Spleen (tissue), 11 donors: ENCODE data around the gene KCNJ10. TPM values are rescaled to one million over a fixed set of nuclear protein-coding genes. Genes with fewer than 3 reads are reported as not detected.

Experiments
- DNase-seq: peaks from one replicate; pipeline ENCODE4 v3.0.0-alpha.2; 2020
- H3K27ac ChIP-seq, 8 donors: fragments of 200-600 bp; sonication (generic) in 7 of 8; 1 replicate in 4 of 8; 2 replicates in 4 of 8; pipeline versions ENCODE4 v1.5.0 to v1.8.0; 2016 to 2021; ENCODE audit warnings: inconsistent platforms in 4 of 8, mild to moderate bottlenecking in 4 of 8, moderate library complexity in 1 of 8
- H3K27me3 ChIP-seq, 7 donors: fragments of 200-600 bp; sonication (generic) in 6 of 7; replicated peaks in 1 of 7; 1 replicate in 4 of 7; 2 replicates in 3 of 7; pipeline versions ENCODE4 v1.5.0 to v1.8.0; 2016 to 2021; ENCODE audit warnings: inconsistent platforms in 3 of 7, mild to moderate bottlenecking in 1 of 7
- H3K36me3 ChIP-seq, 6 donors: fragments of 200-600 bp; sonication (generic) in 5 of 6; 1 replicate in 4 of 6; 2 replicates in 2 of 6; pipeline versions ENCODE4 v1.5.0 to v1.8.0; 2016 to 2021; ENCODE audit warnings: inconsistent platforms in 2 of 6
- H3K4me1 ChIP-seq, 6 donors: fragments of 200-600 bp; sonication (generic) in 5 of 6; 1 replicate in 3 of 6; 2 replicates in 3 of 6; pipeline versions ENCODE4 v1.5.0 to v1.8.0; 2016 to 2021; ENCODE audit warnings: inconsistent platforms in 3 of 6
- H3K4me3 ChIP-seq, 8 donors: fragments of 200-600 bp; sonication (generic) in 7 of 8; 1 replicate in 4 of 8; 2 replicates in 4 of 8; pipeline versions ENCODE4 v1.5.0 to v1.8.0; 2016 to 2021; ENCODE audit warnings: inconsistent platforms in 4 of 8, mild to moderate bottlenecking in 4 of 8, moderate library complexity in 2 of 8
- H3K9me3 ChIP-seq, 8 donors: fragments of 200-600 bp; sonication (generic) in 7 of 8; 1 replicate in 4 of 8; 2 replicates in 4 of 8; pipeline versions ENCODE4 v1.5.0 to v1.8.0; 2016 to 2021; ENCODE audit warnings: inconsistent platforms in 4 of 8
- CTCF ChIP-seq, 11 experiments: fragments of 200-600 bp in 7 of 11; fragments of 450-650 bp in 4 of 11; sonication (generic) in 4 of 11; IDR thresholded peaks in 8 of 11; conservative IDR thresholded peaks in 3 of 11; 1 replicate in 7 of 11; 2 replicates in 4 of 11; pipeline versions ENCODE4 v1.4.0 to v1.8.0; 2016 to 2021; ENCODE audit warnings: antibody characterized with exemption in 11 of 11, inconsistent platforms in 4 of 11, mild to moderate bottlenecking in 1 of 11
- POLR2A ChIP-seq, 3 donors: fragments of 450-650 bp; IDR thresholded peaks; one replicate each; pipeline ENCODE4 v1.5.1; 2017; ENCODE audit warnings: antibody characterized with exemption in 3 of 3, mild to moderate bottlenecking in 1 of 3
- POLR2AphosphoS5 ChIP-seq, 3 donors: sonication (generic); formaldehyde crosslinking; IDR thresholded peaks; one replicate each; pipeline ENCODE4 v1.5.1; 2017; ENCODE audit warnings: antibody characterized with exemption in 3 of 3
- WGBS, 5 donors: extraction: QIAGEN DNeasy Blood & Tissue Kit in 3 of 5; methylation state at CpG; one replicate each; pipeline versions ENCODE4 v1.1.5 to v1.1.7; 2013 to 2018; 5-methylcytosine and 5-hydroxymethylcytosine counted together
- intact Hi-C: fragments of 100-400 bp; cut with DNase I; formaldehyde crosslinking; loops from one replicate; pipeline ENCODE4 v1.15.0; 2023; ENCODE audit warnings: low total_unique reads
- polyA plus RNA-seq, 3 donors: library from polyadenylated mRNA; stranded (reverse); fragments of 200-250 nt; gene quantifications; one replicate each; pipeline ENCODE4 v1.2.1, GENCODE V29; 2013
- total RNA-seq, 7 donors: library from RNA; depleted of rRNA in 3 of 7; stranded (reverse); fragments of >200 nt in 3 of 7; fragmentation: NEBNext Ultra II Directional in 4 of 7; extraction: Animal tissue kit (Norgen Biotek cat#: 25700) in 4 of 7; gene quantifications; one replicate each; pipeline versions ENCODE4 v1.1.0 to v1.2.1, GENCODE V29; 2016 to 2021
- donor health status: healthy with polysubstance abuse.
- donor health status: DM: no; HTN: no; CAD: no; lungs with moderate emphysema.
- donor health status: DM: no; HTN: no; CAD: no.
- donor health status: Bipolar disorder and iron deficiency.
- donor health status: healthy.
- donor health status: DM: no; HTN: no; CAD: no.
- donor health status: DM: yes; HTN: yes; CAD: no.

The KCNJ10 gene
- total and polyA plus RNA-seq, 10 donors = 3.7 to 30.8 (median 14.2) TPM

GRCh38 chr1:159989581-159989980, 80.4 kb downstream of the KCNJ10 start:
- H3K9me3 ChIP-seq = no peaks in the 10 kb centered on the region
- peaks cover 0 to 20% (median 0%) of the 10 kb centered on the region in 7 donors for H3K27me3 ChIP-seq
- TF ChIP-seq POLR2A (IDR thresholded peaks at IDR 0.05) (no peak), CTCF (IDR thresholded peaks at IDR 0.05 in 8 of 11, conservative IDR thresholded peaks at IDR 0.05 in 3 of 11) (no peak), POLR2AphosphoS5 (IDR thresholded peaks at IDR 0.05) (no peak)
- H3K4me3 ChIP-seq = no peak overlapping the region
- H3K4me1 ChIP-seq = peaks cover 0 to 8% (median 2%) of the 10 kb centered on the region in 6 donors
- DNase-seq = no peak
- intact Hi-C loops = no loop called here
- H3K27ac ChIP-seq = no peak overlapping the region
- WGBS, 5 donors = 64 to 95% (median 87%) methylated on average over 3 of the region's 3 CpGs
- H3K36me3 ChIP-seq = no peaks in the 10 kb centered on the region

GRCh38 chr1:159988006-159988405, 82.0 kb downstream of the KCNJ10 start:
- no peaks in the 10 kb centered on the region for H3K36me3 ChIP-seq
- DNase-seq = no peak
- 64 to 87% (median 72%) methylated on average over 1 of the region's 1 CpG for WGBS, 5 donors
- peaks cover 0 to 8% (median 2%) of the 10 kb centered on the region in 6 donors for H3K4me1 ChIP-seq
- H3K9me3 ChIP-seq = no peaks in the 10 kb centered on the region
- H3K27me3 ChIP-seq = peaks cover 0 to 23% (median 0%) of the 10 kb centered on the region in 7 donors
- intact Hi-C loops = no loop called here
- H3K27ac ChIP-seq = no peak overlapping the region
- H3K4me3 ChIP-seq = no peak overlapping the region
- TF ChIP-seq CTCF (IDR thresholded peaks at IDR 0.05 in 8 of 11, conservative IDR thresholded peaks at IDR 0.05 in 3 of 11) (no peak), POLR2AphosphoS5 (IDR thresholded peaks at IDR 0.05) (no peak), POLR2A (IDR thresholded peaks at IDR 0.05) (no peak)

GRCh38 chr1:159987186-159987585, 82.8 kb downstream of the KCNJ10 start:
- no peak for DNase-seq
- H3K4me3 ChIP-seq = no peak overlapping the region
- TF ChIP-seq POLR2AphosphoS5 (IDR thresholded peaks at IDR 0.05) = no peak
- TF ChIP-seq CTCF (IDR thresholded peaks at IDR 0.05 in 8 of 11, conservative IDR thresholded peaks at IDR 0.05 in 3 of 11) = no peak
- no peak for TF ChIP-seq POLR2A (IDR thresholded peaks at IDR 0.05)
- peaks cover 0 to 8% (median 2%) of the 10 kb centered on the region in 6 donors for H3K4me1 ChIP-seq
- H3K36me3 ChIP-seq = no peaks in the 10 kb centered on the region
- H3K27ac ChIP-seq = no peak overlapping the region
- WGBS, 5 donors = 70 to 78% (median 73%) methylated on average over 4 of the region's 4 CpGs
- intact Hi-C loops = no loop called here
- H3K27me3 ChIP-seq = peaks cover 0 to 23% (median 0%) of the 10 kb centered on the region in 7 donors
- no peaks in the 10 kb centered on the region for H3K9me3 ChIP-seq

- intact Hi-C loops = no loop called here
- WGBS, 5 donors = 70 to 93% (median 88%) methylated on average over 1 of the region's 1 CpG
These were observed 83.4 kb downstream of the KCNJ10 start for GRCh38 chr1:159986531-159986930.

GRCh38 chr1:159986093-159986492, 83.9 kb downstream of the KCNJ10 start:
- Histone ChIP-seq H3K27me3 (peaks cover 0 to 23% (median 0%) of the 10 kb centered on the region in 7 donors), H3K4me3 (no peak overlapping the region), H3K9me3 (no peaks in the 10 kb centered on the region), H3K27ac (no peak overlapping the region), H3K4me1 (peaks cover 0 to 7% (median 0%) of the 10 kb centered on the region in 6 donors), H3K36me3 (no peaks in the 10 kb centered on the region)
- 58 to 68% (median 60%) methylated on average over 2 of the region's 2 CpGs for WGBS, 5 donors
- no peak for DNase-seq
- TF ChIP-seq CTCF (IDR thresholded peaks at IDR 0.05 in 8 of 11, conservative IDR thresholded peaks at IDR 0.05 in 3 of 11) (no peak), POLR2A (IDR thresholded peaks at IDR 0.05) (no peak), POLR2AphosphoS5 (IDR thresholded peaks at IDR 0.05) (no peak)
- intact Hi-C loops = no loop called here

More at GRCh38 chr1:159986531-159986930, 83.4 kb downstream of the KCNJ10 start:
- TF ChIP-seq POLR2AphosphoS5 (IDR thresholded peaks at IDR 0.05) = no peak
- no peaks in the 10 kb centered on the region for H3K36me3 ChIP-seq
- H3K27ac ChIP-seq = no peak overlapping the region
- H3K4me3 ChIP-seq = no peak overlapping the region
- peaks cover 0 to 7% (median 2%) of the 10 kb centered on the region in 6 donors for H3K4me1 ChIP-seq
- no peaks in the 10 kb centered on the region for H3K9me3 ChIP-seq
- DNase-seq = no peak
- H3K27me3 ChIP-seq = peaks cover 0 to 23% (median 0%) of the 10 kb centered on the region in 7 donors
